ENCODE measurements around the gene CALR3. TPM values are rescaled to one million over a fixed set of nuclear protein-coding genes. Genes with fewer than 3 reads are reported as not detected.
"Not testable (repeated sequence)": the region's sequence is repeated elsewhere in the genome, so short reads cannot be mapped to it uniquely, and the experiment has no call there.

CALR3 gene
- total RNA-seq = not detected

- peak; percentile 99 for ATAC-seq
Measured at GRCh38 chr19:16495982-16496612, at the start of gene CALR3, which contains the start of gene C19orf44. CALR3 (minus strand) TSS chr19:16496167; CDS start chr19:16496129, 38 bp downstream. C19orf44 (plus strand) TSS chr19:16496394; CDS start chr19:16500793, 4,399 bp downstream.

GRCh38 chr19:16544473-16545231, 48.7 kb upstream of the CALR3 start:
- no peak for ATAC-seq

GRCh38 chr19:16543734-16544133, 47.8 kb upstream of the CALR3 start:
- not testable (repeated sequence) for ATAC-seq

GRCh38 chr19:16542910-16543472, 47.0 kb upstream of the CALR3 start:
- ATAC-seq = no peak

GRCh38 chr19:16542045-16542909, 46.3 kb upstream of the CALR3 start, which contains the start of gene CHERP:
CHERP (minus strand) TSS chr19:16542437; CDS start chr19:16542378, 59 bp downstream.
- ATAC-seq = peak; percentile 95

GRCh38 chr19:16541526-16542044, 45.6 kb upstream of the CALR3 start:
- ATAC-seq = peak; percentile 2

- ATAC-seq = no peak
Measured at GRCh38 chr19:16540948-16541347, 45.0 kb upstream of the CALR3 start.

GRCh38 chr19:16537111-16537510, 41.1 kb upstream of the CALR3 start:
- ATAC-seq = no peak

GRCh38 chr19:16536130-16536529, 40.2 kb upstream of the CALR3 start:
- ATAC-seq = no peak

GRCh38 chr19:16535381-16535780, 39.4 kb upstream of the CALR3 start:
- no peak for ATAC-seq

GRCh38 chr19:16532440-16533234, 36.7 kb upstream of the CALR3 start:
- ATAC-seq = no peak

GRCh38 chr19:16531380-16531669, 35.4 kb upstream of the CALR3 start:
- no peak for ATAC-seq

- no peak for ATAC-seq
Measured at GRCh38 chr19:16530540-16531379, 34.8 kb upstream of the CALR3 start.

GRCh38 chr19:16529466-16530144, 33.6 kb upstream of the CALR3 start:
- no peak for ATAC-seq

GRCh38 chr19:16527971-16528521, 32.1 kb upstream of the CALR3 start:
- ATAC-seq = peak; percentile 3

GRCh38 chr19:16527334-16527935, 31.5 kb upstream of the CALR3 start:
- peak; percentile 18 for ATAC-seq

GRCh38 chr19:16525751-16526481, 29.9 kb upstream of the CALR3 start:
- no peak for ATAC-seq

- no peak for ATAC-seq
Measured at GRCh38 chr19:16524991-16525734, 29.2 kb upstream of the CALR3 start.

All from esophagus mucosa (tissue), 1 donor.